GM18526 (cell line): ENCODE measurements around the gene SMAD3.

ENCODE experiments used
- POLR2A ChIP-seq: IDR thresholded peaks from 3 replicates; pipeline ENCODE4 v1.6.1; 2011; ENCODE audit not compliant: insufficient read length; ENCODE audit errors: extremely low read depth

The SMAD3 gene

DNA sequence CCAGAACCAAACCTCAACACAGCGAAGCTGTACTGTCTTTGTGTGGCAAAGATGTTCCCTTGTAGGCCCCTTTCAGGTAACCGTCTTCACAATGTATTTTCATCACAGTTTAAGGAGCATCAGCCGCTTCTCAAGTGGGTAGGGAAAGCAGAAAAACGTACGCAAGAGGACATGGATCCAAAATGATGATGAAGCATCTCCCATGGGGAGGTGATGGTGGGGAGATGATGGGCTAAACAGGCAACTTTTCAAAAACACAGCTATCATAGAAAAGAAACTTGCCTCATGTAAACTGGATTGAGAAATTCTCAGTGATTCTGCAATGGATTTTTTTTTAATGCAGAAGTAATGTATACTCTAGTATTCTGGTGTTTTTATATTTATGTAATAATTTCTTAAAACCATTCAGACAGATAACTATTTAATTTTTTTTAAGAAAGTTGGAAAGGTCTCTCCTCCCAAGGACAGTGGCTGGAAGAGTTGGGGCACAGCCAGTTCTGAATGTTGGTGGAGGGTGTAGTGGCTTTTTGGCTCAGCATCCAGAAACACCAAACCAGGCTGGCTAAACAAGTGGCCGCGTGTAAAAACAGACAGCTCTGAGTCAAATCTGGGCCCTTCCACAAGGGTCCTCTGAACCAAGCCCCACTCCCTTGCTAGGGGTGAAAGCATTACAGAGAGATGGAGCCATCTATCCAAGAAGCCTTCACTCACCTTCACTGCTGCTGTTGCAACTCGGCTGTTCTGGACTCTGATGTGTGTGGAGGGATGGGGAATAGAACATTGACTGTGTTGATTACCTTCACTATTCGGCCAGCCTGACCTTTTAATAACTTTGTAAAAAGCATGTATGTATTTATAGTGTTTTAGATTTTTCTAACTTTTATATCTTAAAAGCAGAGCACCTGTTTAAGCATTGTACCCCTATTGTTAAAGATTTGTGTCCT is 129.0 kb downstream of the SMAD3 start:
- no peak for TF ChIP-seq POLR2A

DNA sequence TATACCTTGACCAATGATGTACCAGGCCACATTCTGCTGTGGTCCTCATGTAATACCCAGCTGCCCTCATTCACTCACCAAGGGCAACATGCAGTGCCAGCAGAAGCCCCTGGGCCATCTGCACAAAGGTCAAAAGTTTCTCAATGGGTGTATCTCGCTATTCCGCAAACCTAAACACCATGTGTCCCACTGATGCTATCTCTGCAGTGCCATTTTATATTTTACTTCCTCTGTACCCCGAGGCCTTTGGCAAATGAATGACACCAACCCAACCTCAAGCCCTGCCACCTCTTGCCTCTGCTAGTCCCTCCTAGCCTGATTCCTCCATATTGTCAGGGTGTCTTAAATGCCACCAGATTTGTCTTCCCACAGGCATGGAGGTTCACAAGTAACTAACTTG is 129.9 kb downstream of the SMAD3 start:
- no peak for TF ChIP-seq POLR2A

DNA sequence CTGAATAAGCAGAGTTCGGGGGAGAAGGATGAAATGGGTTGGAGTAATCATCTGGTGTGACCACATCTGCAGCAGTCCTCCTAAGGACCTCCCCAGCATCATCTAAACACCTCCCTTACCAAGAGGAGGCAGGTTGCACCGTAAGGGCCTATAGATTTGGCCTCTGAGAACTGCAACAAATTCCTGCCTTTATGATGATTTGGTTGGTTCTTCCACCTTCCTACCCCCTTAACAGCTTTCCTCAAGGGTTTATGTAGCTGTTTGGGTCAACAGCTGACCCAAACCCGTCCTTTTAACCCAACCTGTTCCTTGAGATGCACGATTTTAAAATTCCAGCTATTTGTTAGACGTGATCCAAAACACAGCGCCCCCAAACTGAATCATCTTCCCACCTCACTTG is 130.8 kb downstream of the SMAD3 start:
- no peak for TF ChIP-seq POLR2A

DNA sequence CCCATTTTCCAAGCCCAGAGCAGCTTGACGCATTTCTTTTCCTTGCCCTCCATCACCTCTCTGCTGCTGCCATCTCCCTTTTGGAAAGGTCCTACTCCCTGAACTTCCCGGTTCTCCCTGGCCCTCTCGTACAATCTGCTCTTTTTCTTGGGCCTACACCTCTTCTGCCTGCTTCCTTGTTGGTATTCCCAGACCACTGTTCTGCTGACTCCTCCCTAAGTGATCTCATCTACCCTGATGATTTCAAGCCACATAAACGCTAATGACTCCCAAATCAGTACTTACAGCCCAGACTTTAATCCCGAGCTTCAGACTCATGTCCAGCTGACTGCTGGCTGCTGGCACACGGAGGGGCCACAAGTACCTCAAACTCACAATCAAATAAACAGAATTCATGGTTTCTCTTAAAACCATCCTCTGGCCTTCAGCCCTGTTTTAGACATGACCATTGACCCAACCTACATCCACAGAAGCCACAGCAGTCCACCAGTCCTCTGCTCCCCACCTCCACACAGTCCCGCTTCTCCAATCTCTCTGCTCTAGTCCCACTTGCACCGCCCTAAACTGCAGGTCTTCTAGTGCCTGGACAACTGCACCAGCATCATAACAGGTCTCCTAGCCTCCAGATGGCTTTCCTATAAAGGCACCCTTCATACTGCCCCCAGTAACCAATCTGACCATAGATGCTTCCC is 131.4 kb downstream of the SMAD3 start:
- no peak for TF ChIP-seq POLR2A

DNA sequence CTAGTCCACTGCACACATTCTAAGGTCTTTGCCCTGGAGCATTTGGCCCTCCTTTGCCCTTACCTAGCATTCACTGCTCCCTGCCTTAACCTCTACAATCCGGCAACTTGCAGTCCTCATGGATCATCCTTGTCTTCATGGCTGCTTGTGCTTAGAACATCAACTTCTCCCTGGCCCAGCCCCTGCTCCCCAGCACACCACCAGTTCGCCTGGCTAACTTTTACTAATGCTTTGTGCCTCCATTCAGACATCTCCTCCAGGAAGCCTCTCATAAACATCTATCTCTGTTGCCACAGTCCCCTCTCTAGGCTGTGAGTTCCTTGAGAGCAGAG is 131.9 kb downstream of the SMAD3 start:
- TF ChIP-seq POLR2A, result no peak

DNA sequence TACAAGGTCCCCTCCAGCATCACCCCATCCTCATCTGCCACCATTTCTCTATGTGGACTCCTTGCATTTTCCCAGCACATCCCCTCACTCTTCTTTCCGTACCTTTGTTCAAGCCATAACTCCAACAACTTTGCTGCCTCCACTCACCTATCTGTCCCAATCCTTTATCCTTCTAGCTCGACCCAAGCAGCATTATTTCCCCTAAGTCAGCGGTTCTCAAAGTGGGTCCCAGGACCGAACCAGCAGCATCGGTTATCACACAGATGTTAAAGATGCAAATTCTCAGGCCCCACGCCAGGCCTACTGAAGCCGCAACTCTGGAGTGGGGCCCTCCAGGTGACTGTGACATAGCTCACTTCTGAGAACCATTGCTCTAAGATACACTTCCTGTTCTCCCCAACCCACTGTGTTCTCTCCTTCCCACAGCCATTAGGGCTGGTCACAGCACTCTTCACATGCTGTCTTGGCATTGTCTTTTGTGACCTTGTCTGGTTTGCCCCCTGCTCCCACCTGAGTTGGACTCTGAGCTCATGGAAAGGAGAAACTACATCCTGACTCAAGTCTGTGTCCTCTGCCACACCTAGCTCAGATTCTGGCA is 132.9 kb downstream of the SMAD3 start:
- no peak for TF ChIP-seq POLR2A

DNA sequence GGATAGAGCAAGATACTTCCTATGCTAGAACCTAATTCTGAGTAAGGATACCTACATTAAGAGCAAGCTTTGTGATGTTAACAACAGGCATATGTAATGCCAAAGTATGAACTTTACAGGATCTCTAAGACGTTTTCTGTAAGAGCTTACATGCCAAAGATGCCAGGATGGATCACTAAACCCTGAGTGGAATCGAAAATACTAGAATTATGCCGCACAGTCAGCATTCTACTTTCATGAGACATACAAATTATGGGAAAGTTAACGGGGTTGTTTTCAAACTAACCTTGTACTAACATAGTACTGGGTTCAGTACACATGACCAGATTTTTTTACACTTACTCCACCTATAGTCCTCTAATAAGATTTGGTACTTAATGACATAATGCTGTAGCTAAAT is 134.0 kb downstream of the SMAD3 start:
- no peak for TF ChIP-seq POLR2A

DNA sequence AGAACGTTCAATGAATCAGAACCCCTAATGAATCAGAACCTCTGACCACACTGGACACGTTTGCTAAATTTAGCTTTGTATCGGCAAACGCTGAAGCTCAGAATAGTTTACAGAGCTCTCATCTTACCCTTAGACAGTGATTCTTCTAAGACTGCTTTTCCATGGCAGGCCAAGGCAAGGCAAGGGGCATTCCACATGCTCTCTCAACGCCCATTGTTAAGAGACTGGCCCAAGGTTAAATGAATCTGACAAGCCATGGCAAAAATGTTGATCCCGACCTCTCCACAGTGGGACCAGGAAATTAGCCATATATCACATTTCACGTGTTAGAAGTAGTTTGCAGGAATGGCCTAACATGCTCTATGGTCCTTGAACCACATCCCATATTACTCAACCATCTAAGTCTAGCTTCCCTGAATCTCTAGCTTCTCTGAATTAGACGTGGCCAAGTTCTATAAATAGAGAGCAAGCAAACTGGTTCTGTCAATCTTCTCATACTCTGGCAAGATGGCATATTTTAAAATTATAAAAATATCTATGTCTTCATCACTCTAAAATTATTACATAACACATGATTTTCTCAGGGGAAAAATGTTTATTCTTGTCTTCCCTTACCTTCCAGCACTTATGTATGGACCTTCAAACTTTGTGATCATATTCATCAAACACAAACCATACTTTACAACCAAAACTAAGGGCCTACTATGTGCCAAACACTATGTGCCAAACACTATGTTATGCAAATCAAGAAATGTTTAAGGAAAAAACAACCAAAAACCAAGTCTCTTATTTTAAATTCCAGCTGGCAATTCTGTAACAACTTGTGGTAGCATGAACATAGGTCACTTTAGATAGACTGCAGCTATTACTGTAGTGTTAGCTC is 134.7 kb downstream of the SMAD3 start:
- no peak for TF ChIP-seq POLR2A

DNA sequence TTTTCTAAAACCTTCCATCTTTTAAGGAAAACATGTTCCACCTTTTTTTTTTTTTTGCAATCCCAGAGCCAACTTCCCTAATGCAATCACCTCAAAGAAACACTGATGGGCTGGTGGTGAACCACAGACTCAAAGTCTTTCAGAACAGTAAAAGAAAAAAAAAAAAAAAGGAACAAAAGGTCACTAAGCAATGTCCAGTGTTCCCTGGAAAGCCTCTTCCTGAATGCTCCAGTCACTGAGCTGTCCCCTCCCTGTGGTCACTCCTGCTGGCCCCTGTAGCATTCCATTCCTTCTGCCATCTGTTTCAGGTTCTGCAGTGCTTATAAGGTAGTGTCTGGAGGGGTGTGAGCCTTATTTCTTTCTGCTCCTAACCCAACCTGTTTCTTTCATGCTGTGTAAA is 135.7 kb downstream of the SMAD3 start:
- TF ChIP-seq POLR2A, result no peak

DNA sequence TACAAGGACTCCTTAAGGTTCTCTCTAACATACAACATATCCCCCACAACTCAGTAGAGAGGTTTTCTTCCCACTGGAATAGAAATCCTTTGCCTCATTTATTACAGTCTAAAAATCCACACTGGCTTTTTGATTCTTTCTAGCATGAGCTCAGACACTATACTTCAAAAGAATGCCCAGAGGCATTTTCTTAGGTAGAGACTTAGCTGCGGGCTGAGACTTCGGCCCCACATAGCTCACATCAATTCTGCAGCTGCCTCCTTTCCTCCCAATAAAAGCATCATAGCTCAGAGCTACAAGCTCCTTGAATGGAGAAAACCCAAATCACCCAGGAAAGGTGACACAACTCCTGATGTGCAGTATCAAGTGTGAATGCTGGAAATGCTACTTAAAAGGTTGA is 136.7 kb downstream of the SMAD3 start:
- no peak for TF ChIP-seq POLR2A

DNA sequence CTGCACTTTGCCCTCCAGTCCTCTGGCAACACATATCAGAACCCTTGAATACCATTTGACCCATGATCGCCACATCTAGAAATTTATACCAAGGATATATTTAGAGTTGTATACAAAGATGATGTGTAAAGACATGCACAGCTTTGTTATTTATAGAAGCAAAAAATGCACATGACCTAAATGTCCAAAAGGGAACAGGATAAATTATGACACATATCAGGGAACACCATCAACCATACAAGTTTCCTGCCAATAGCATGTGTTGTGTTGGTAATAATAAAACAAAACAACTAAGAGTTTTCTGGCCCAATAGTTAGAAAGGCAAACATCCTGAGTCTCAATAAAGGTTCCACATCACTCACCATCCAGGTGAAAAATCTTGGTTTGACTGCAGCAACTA is 137.6 kb downstream of the SMAD3 start:
- no peak for TF ChIP-seq POLR2A

DNA sequence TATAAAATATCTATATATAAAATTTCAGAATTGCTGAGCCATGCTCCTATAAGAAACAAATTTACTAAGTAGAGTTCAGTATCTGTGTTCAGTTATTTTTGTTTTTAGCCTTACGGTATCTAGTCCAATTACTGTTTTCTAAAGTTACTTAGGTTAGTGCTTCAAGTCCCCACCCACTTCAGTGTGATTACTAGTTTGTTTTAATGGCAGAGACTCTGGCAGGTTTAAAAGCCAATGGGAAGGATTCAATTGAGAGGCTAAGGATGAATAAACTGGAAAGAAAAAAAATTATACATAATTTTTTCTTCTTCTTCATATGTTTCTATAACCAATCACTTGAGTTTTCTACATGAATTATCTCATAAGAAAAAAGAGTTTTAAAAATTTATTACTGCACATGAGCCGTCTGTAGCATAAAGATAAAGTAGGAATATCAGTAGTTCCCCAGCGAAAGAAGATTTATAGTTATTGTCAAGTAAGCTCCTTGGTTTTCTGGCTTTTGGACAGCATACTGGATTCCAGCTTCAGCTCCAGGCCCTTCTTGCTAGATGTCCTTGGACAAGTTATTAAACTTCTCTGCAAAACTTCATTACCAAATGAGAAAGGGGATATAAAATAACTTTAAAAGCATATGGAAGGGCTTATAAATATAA is 142.3 kb downstream of the SMAD3 start:
- no peak for TF ChIP-seq POLR2A

DNA sequence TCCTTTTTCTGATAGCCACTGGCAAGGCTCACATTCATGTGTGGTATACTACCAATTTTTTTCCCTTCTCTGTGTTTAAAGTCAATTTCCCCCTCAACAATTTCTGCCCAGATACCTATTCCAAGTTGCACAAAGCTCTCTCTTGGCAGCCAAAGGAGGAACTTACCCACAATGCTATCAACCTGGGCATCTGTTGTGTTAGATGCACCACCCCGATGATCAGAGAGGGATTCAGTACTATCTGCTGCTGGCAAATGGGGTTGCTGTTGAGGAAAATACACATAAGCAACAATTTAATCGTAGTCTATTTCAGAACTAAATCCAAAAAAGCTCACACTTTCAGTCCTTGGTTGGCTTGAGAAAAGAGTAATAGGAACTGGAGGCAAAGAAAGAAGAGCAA is 143.0 kb downstream of the SMAD3 start:
- TF ChIP-seq POLR2A, result no peak

DNA sequence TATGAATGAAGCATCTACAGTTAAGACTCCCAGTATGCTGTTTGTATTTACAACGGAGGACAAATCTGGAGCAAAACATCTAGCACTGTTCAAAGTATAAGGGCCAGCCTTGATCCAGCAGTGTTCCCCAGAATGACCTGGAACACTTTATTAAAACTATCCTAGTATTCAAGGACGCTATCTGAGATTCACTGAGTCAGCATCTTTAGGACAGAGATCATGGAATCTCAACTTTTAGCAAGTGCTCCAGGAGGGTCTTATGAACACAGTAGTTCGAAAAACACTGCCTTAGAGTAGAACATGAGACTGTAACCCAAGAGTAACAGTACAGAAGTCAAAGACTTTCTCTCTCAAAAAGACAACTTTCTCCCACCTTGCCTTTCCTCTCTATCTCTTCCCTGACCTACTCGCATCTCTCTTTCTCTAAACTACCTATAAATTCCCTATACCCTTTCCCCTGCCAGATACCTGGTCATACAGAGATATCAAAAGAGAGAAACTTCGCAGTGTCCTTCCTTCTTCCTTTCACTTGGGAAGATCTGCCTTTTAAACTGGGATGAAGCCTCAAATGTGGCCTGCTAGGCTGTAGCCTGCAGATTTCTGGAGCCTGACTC is 145.3 kb downstream of the SMAD3 start:
- TF ChIP-seq POLR2A, result no peak
